Measurements from ENCODE around the gene TSC22D3. TPM values are rescaled to one million over a fixed set of nuclear protein-coding genes. Genes with fewer than 3 reads are reported as not detected.

The TSC22D3 gene
- total and polyA plus RNA-seq, 2 donors (not counting 1 experiment from before 2014, with no cell fraction given): 24.2 to 51.5 TPM

- Histone ChIP-seq H2AFZ (ENCODE audit: low read length) (no peak overlapping the region), H3K36me3 (ENCODE audit: control insufficient read depth, insufficient read depth, low read length) (no peaks in the 10 kb centered on the region), H3K4me1 (ENCODE audit: control insufficient read depth, extremely low read depth, insufficient read depth, low read length) (peaks cover 3% of the 10 kb centered on the region), H3K4me2 (ENCODE audit: extremely low read depth, insufficient read depth, low read length) (no peak overlapping the region), H3K27ac (ENCODE audit: insufficient read depth, low read length) (no peak overlapping the region), H3K4me3 (replicated peaks in 1 of 4; ENCODE audit: control extremely low read depth in 1 of 4, insufficient read depth in 1 of 4, low read depth in 3 of 4, low read length in 4 of 4) (no peak overlapping the region), H3K79me2 (ENCODE audit: control insufficient read depth, insufficient read depth, low read length) (no peaks in the 10 kb centered on the region), H4K20me1 (ENCODE audit: control insufficient read depth, extremely low read depth, insufficient read depth, low read length) (no peaks in the 10 kb centered on the region), H3K9me3 (ENCODE audit: control insufficient read depth, insufficient read depth, low read depth, low read length) (no peaks in the 10 kb centered on the region), H3K9ac (ENCODE audit: insufficient read depth, low read length) (no peak overlapping the region), H3K27me3 (ENCODE audit: control insufficient read depth, insufficient read depth, low read length) (no peaks in the 10 kb centered on the region)
- TF ChIP-seq EZH2 (IDR thresholded peaks at IDR 0.05; ENCODE audit: low read length, missing control alignments): no peak
- TF ChIP-seq CTCF (conservative IDR thresholded peaks at IDR 0.05 in 1 of 2, IDR thresholded peaks at IDR 0.05 in 1 of 2; ENCODE audit: low read depth in 1 of 2, low read length in 2 of 2): no peak
- DNase-seq (ENCODE audit: low read depth in 2 of 2): no peak
Measured at GRCh38 chrX:107752043-107752442, 23.5 kb downstream of the TSC22D3 start.

GRCh38 chrX:107750861-107751445, 24.6 kb downstream of the TSC22D3 start:
- no peak overlapping the region for H2AFZ ChIP-seq (ENCODE audit: low read length)
- no peaks in the 10 kb centered on the region for H3K27me3 ChIP-seq (ENCODE audit: control insufficient read depth, insufficient read depth, low read length)
- H3K27ac ChIP-seq (ENCODE audit: insufficient read depth, low read length): no peak overlapping the region
- no peak overlapping the region for H3K4me2 ChIP-seq (ENCODE audit: extremely low read depth, insufficient read depth, low read length)
- no peak for TF ChIP-seq CTCF (conservative IDR thresholded peaks at IDR 0.05 in 1 of 2, IDR thresholded peaks at IDR 0.05 in 1 of 2; ENCODE audit: low read depth in 1 of 2, low read length in 2 of 2)
- no peak for TF ChIP-seq EZH2 (IDR thresholded peaks at IDR 0.05; ENCODE audit: low read length, missing control alignments)
- no peaks in the 10 kb centered on the region for H3K79me2 ChIP-seq (ENCODE audit: control insufficient read depth, insufficient read depth, low read length)
- H3K4me1 ChIP-seq (ENCODE audit: control insufficient read depth, extremely low read depth, insufficient read depth, low read length): peaks cover 3% of the 10 kb centered on the region
- no peak overlapping the region for H3K4me3 ChIP-seq (replicated peaks in 1 of 4; ENCODE audit: control extremely low read depth in 1 of 4, insufficient read depth in 1 of 4, low read depth in 3 of 4, low read length in 4 of 4)
- H3K9me3 ChIP-seq (ENCODE audit: control insufficient read depth, insufficient read depth, low read depth, low read length): no peaks in the 10 kb centered on the region
- no peak for DNase-seq (ENCODE audit: low read depth in 2 of 2)
- no peaks in the 10 kb centered on the region for H3K36me3 ChIP-seq (ENCODE audit: control insufficient read depth, insufficient read depth, low read length)
- H4K20me1 ChIP-seq (ENCODE audit: control insufficient read depth, extremely low read depth, insufficient read depth, low read length): no peaks in the 10 kb centered on the region
- no peak overlapping the region for H3K9ac ChIP-seq (ENCODE audit: insufficient read depth, low read length)

GRCh38 chrX:107750263-107750662, 25.3 kb downstream of the TSC22D3 start:
- no peak for TF ChIP-seq CTCF (conservative IDR thresholded peaks at IDR 0.05 in 1 of 2, IDR thresholded peaks at IDR 0.05 in 1 of 2; ENCODE audit: low read depth in 1 of 2, low read length in 2 of 2)
- no peak for TF ChIP-seq EZH2 (IDR thresholded peaks at IDR 0.05; ENCODE audit: low read length, missing control alignments)
- DNase-seq (ENCODE audit: low read depth in 2 of 2): no peak
- H2AFZ ChIP-seq (ENCODE audit: low read length): no peak overlapping the region
- H3K79me2 ChIP-seq (ENCODE audit: control insufficient read depth, insufficient read depth, low read length): no peaks in the 10 kb centered on the region
- no peak overlapping the region for H3K27ac ChIP-seq (ENCODE audit: insufficient read depth, low read length)
- no peak overlapping the region for H3K9ac ChIP-seq (ENCODE audit: insufficient read depth, low read length)
- H3K4me2 ChIP-seq (ENCODE audit: extremely low read depth, insufficient read depth, low read length): no peak overlapping the region
- H3K4me1 ChIP-seq (ENCODE audit: control insufficient read depth, extremely low read depth, insufficient read depth, low read length): peaks cover 3% of the 10 kb centered on the region
- H3K36me3 ChIP-seq (ENCODE audit: control insufficient read depth, insufficient read depth, low read length): no peaks in the 10 kb centered on the region
- H4K20me1 ChIP-seq (ENCODE audit: control insufficient read depth, extremely low read depth, insufficient read depth, low read length): no peaks in the 10 kb centered on the region
- no peak overlapping the region for H3K4me3 ChIP-seq (replicated peaks in 1 of 4; ENCODE audit: control extremely low read depth in 1 of 4, insufficient read depth in 1 of 4, low read depth in 3 of 4, low read length in 4 of 4)
- no peaks in the 10 kb centered on the region for H3K27me3 ChIP-seq (ENCODE audit: control insufficient read depth, insufficient read depth, low read length)
- no peaks in the 10 kb centered on the region for H3K9me3 ChIP-seq (ENCODE audit: control insufficient read depth, insufficient read depth, low read depth, low read length)
